ENCODE data around the gene GFAP. TPM values are rescaled to one million over a fixed set of nuclear protein-coding genes. Genes with fewer than 3 reads are reported as not detected.

GFAP gene
- total RNA-seq, 2 experiments from 2014 or later, result not detected

Other genes with a start within 250 kb of the GFAP start
- gene CCDC43, start 225.7 kb downstream of the GFAP start, total RNA-seq, result 10 to 100 TPM; 31.1 to 32.5 TPM
- gene DBF4B, start 206.8 kb downstream of the GFAP start, total RNA-seq, result 10 to 100 TPM; 18.6 to 20.3 TPM
- gene ADAM11, start 156.5 kb downstream of the GFAP start, total RNA-seq, result under 1 TPM; 0.10 to 0.21 TPM
- 1 to 10 TPM; 8.6 to 8.8 TPM for gene GJC1, start 85.2 kb downstream of the GFAP start, total RNA-seq
- not detected for gene HIGD1B, start 67.6 kb downstream of the GFAP start, total RNA-seq
- 100 to 1,000 TPM; 239 to 242 TPM for gene EFTUD2, start 16.1 kb downstream of the GFAP start, total RNA-seq
- gene KIF18B, start 32.3 kb upstream of the GFAP start, total RNA-seq, result 10 to 100 TPM; 34.1 to 35.7 TPM
- gene C1QL1, start 52.8 kb upstream of the GFAP start, total RNA-seq, result under 1 TPM in 1 of 2 experiments, not detected in 1; 0.21 TPM
- 10 to 100 TPM; 32.0 to 32.6 TPM for gene DCAKD, start 136.1 kb upstream of the GFAP start, total RNA-seq
- gene NMT1, start 145.8 kb upstream of the GFAP start, total RNA-seq, result 100 to 1,000 TPM; 179 to 180 TPM
- gene PLCD3, start 217.0 kb upstream of the GFAP start, total RNA-seq, result 1 to 10 TPM; 4.6 to 5.1 TPM
- 1 to 10 TPM; 9.1 to 9.3 TPM for gene ACBD4, start 220.2 kb upstream of the GFAP start, total RNA-seq
- gene HEXIM1, start 233.0 kb upstream of the GFAP start, total RNA-seq, result 10 to 100 TPM; 34.6 to 34.7 TPM
- 1 to 10 TPM; 5.3 to 5.8 TPM for gene HEXIM2, start 246.4 kb upstream of the GFAP start, total RNA-seq